Astrocyte (in vitro differentiated cells and primary cell): Measurements from ENCODE around the gene ZCWPW1.

ENCODE experiments used
- CTCF ChIP-seq: IDR thresholded peaks from 2 replicates; pipeline ENCODE4 v1.5.1; 2011; ENCODE audit warnings: low read depth, mild to moderate bottlenecking, inconsistent platforms, low read length, moderate library complexity; ENCODE audit not compliant: insufficient read depth
- EZH2 ChIP-seq: IDR thresholded peaks from 2 replicates; pipeline ENCODE4 v1.6.1; 2012; ENCODE audit warnings: mild to moderate bottlenecking, low read length, inconsistent platforms; ENCODE audit not compliant: insufficient read depth

- TF ChIP-seq CTCF (no peak), EZH2 (no peak)
These were observed 14.6 kb downstream of the ZCWPW1 start for GRCh38 chr7:100413889-100414288.
